MM.1S (cell line): ENCODE measurements around the gene PTPRD.

Experiments used
- DNase-seq: peaks from one replicate; pipeline ENCODE4 v3.0.0-alpha.2; 2015
- H2AFZ ChIP-seq: fragments of 300-600 bp; sonication (generic); 2 replicates; pipeline ENCODE4 v1.6.0; 2016; ENCODE audit warnings: antibody characterized with exemption, low read length
- H3F3A ChIP-seq: fragments of 300-600 bp; sonication (generic); 2 replicates; pipeline ENCODE4 v1.6.1; 2016; ENCODE audit warnings: mild to moderate bottlenecking, antibody characterized with exemption, low read length, moderate library complexity, mixed read lengths; ENCODE audit not compliant: insufficient read depth
- H3K27ac ChIP-seq: fragments of 300-600 bp; sonication (generic); 2 replicates; pipeline ENCODE4 v1.5.1; 2016; ENCODE audit warnings: mild to moderate bottlenecking, low read length
- H3K27me3 ChIP-seq: fragments of 300-600 bp; sonication (generic); replicated peaks from 2 replicates; pipeline ENCODE4 v1.6.0; 2016; ENCODE audit warnings: low read length; ENCODE audit not compliant: insufficient read depth
- H3K36me3 ChIP-seq: fragments of 300-600 bp; sonication (generic); replicated peaks from 2 replicates; pipeline ENCODE4 v1.6.1; 2016; ENCODE audit warnings: mild to moderate bottlenecking, low read length, mixed read lengths; ENCODE audit not compliant: insufficient read depth
- H3K4me1 ChIP-seq: fragments of 300-600 bp; sonication (generic); 2 replicates; pipeline ENCODE4 v1.6.1; 2016; ENCODE audit warnings: low read length, mixed read lengths
- H3K4me2 ChIP-seq: fragments of 300-600 bp; sonication (generic); 2 replicates; pipeline ENCODE4 v1.6.0; 2016; ENCODE audit warnings: low read depth, low read length
- H3K4me3 ChIP-seq: fragments of 300-600 bp; sonication (generic); 2 replicates; pipeline ENCODE4 v1.5.1; 2016; ENCODE audit warnings: low read length, mixed read lengths
- H3K79me2 ChIP-seq: fragments of 300-600 bp; sonication (generic); 2 replicates; pipeline ENCODE4 v1.6.1; 2016; ENCODE audit warnings: mixed run types, low read length, mixed read lengths
- H3K9ac ChIP-seq: fragments of 300-600 bp; sonication (generic); 2 replicates; pipeline ENCODE4 v1.6.1; 2016; ENCODE audit warnings: low read length, mixed read lengths
- H3K9me2 ChIP-seq: fragments of 300-600 bp; sonication (generic); replicated peaks from 2 replicates; pipeline ENCODE4 v1.6.1; 2016; ENCODE audit warnings: mild to moderate bottlenecking, low read length, mixed read lengths; ENCODE audit not compliant: insufficient read depth
- H3K9me3 ChIP-seq: fragments of 300-600 bp; sonication (generic); replicated peaks from 2 replicates; pipeline ENCODE4 v1.6.1; 2016; ENCODE audit warnings: mild to moderate bottlenecking, low read length, mixed read lengths; ENCODE audit not compliant: insufficient read depth
- H4K20me1 ChIP-seq: fragments of 300-600 bp; sonication (generic); 2 replicates; pipeline ENCODE4 v1.6.1; 2016; ENCODE audit warnings: mild to moderate bottlenecking, low read length, moderate library complexity, mixed read lengths; ENCODE audit not compliant: insufficient read depth
- CTCF ChIP-seq: fragments of 300-600 bp; sonication (generic); IDR thresholded peaks from 2 replicates; pipeline ENCODE4 v1.5.1; 2016; ENCODE audit warnings: antibody characterized with exemption, low read length, mixed read lengths
- EZH2 ChIP-seq: fragments of 300-600 bp; sonication (generic); optimal IDR thresholded peaks from 2 replicates; pipeline ENCODE3; 2017; ENCODE audit warnings: low read depth, mild to moderate bottlenecking, antibody characterized with exemption, low read length, mixed read lengths
- EZH2phosphoT487 ChIP-seq: fragments of 300-600 bp; sonication (generic); IDR thresholded peaks from 2 replicates; pipeline ENCODE4 v1.6.1; 2018; ENCODE audit warnings: antibody characterized with exemption, low read length

Gene PTPRD

GRCh38 chr9:8437876-8438275, 2174.9 kb downstream of the PTPRD start:
- no peak for DNase-seq
- no peak overlapping the region for H3K4me3 ChIP-seq
- no peaks in the 10 kb centered on the region for H3K9me3 ChIP-seq
- no peaks in the 10 kb centered on the region for H4K20me1 ChIP-seq
- H3K36me3 ChIP-seq = no peaks in the 10 kb centered on the region
- H3K79me2 ChIP-seq = no peaks in the 10 kb centered on the region
- no peak overlapping the region for H2AFZ ChIP-seq
- no peak overlapping the region for H3K9ac ChIP-seq
- no peaks in the 10 kb centered on the region for H3F3A ChIP-seq
- H3K27me3 ChIP-seq = no peaks in the 10 kb centered on the region
- no peak overlapping the region for H3K4me2 ChIP-seq
- no peaks in the 10 kb centered on the region for H3K4me1 ChIP-seq
- H3K9me2 ChIP-seq = no peaks in the 10 kb centered on the region
- no peak overlapping the region for H3K27ac ChIP-seq
- no peak for TF ChIP-seq EZH2
- TF ChIP-seq EZH2phosphoT487 = no peak
- no peak for TF ChIP-seq CTCF

- DNase-seq = no peak
- Histone ChIP-seq H3F3A (no peaks in the 10 kb centered on the region), H3K36me3 (no peaks in the 10 kb centered on the region), H3K9me3 (no peaks in the 10 kb centered on the region), H3K9me2 (no peaks in the 10 kb centered on the region), H3K27me3 (no peaks in the 10 kb centered on the region), H3K27ac (no peak overlapping the region), H3K79me2 (no peaks in the 10 kb centered on the region), H4K20me1 (no peaks in the 10 kb centered on the region), H3K4me3 (no peak overlapping the region), H3K4me2 (no peak overlapping the region), H3K9ac (no peak overlapping the region), H2AFZ (no peak overlapping the region), H3K4me1 (no peaks in the 10 kb centered on the region)
- TF ChIP-seq EZH2phosphoT487 = no peak
- TF ChIP-seq CTCF = no peak
- no peak for TF ChIP-seq EZH2
Measured at GRCh38 chr9:8437259-8437658, 2175.5 kb downstream of the PTPRD start.

GRCh38 chr9:8436786-8437185, 2176.0 kb downstream of the PTPRD start:
- no peaks in the 10 kb centered on the region for H3K9me3 ChIP-seq
- H2AFZ ChIP-seq = no peak overlapping the region
- no peak overlapping the region for H3K4me3 ChIP-seq
- H3K4me2 ChIP-seq = no peak overlapping the region
- no peaks in the 10 kb centered on the region for H3F3A ChIP-seq
- H3K9ac ChIP-seq = no peak overlapping the region
- H3K4me1 ChIP-seq = no peaks in the 10 kb centered on the region
- TF ChIP-seq CTCF = no peak
- TF ChIP-seq EZH2 = no peak
- no peak for TF ChIP-seq EZH2phosphoT487
- H3K27ac ChIP-seq = no peak overlapping the region
- H3K79me2 ChIP-seq = no peaks in the 10 kb centered on the region
- no peak for DNase-seq
- H3K27me3 ChIP-seq = no peaks in the 10 kb centered on the region
- no peaks in the 10 kb centered on the region for H3K36me3 ChIP-seq
- no peaks in the 10 kb centered on the region for H4K20me1 ChIP-seq
- no peaks in the 10 kb centered on the region for H3K9me2 ChIP-seq
